ENCODE results near the gene CABLES2. TPM values are rescaled to one million over a fixed set of nuclear protein-coding genes. Genes with fewer than 3 reads are reported as not detected.

CABLES2 gene
- total and polyA plus RNA-seq, 10 of the 15 experiments (the other 5 are each of a cell fraction or from before 2014, with no cell fraction given): 2.2 to 14.9 (median 5.3) TPM

DNA sequence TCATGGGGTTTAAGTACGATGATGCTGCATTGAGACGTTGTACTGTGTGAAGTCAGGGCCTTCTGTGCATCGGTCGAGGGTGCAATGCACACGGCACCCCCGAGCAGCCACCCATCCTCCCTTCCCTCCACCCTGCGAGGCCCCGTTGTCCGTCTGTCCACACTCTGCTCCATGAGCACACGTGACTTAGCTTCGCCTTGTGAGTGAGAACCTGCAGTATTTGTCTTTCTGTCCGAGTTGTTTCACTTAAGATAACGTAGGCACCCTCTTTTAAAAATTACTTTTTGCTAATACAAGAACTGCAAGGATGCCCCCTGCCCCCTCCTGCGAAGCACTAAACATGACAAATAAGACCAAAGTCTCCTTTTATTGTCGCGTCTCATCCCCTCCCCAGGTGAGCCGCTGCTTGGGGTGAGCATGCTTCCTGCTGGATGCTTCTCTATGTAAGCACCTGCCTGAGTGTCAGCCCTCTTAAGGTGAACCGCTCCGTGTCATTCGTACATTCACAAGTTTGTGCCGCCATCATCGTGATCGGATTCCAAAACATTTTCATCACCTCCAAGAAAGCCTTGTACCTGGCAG is 23.9 kb upstream of the CABLES2 start:
- ChIA-PET CTCF (no interaction called here), POLR2A (no interaction called here), SMC1A (ENCODE audit: uncharacterized antibody, unreplicated experiment) (no interaction called here), RAD21 (ENCODE audit: unreplicated experiment) (no interaction called here)
- no peak overlapping the region for H3K4me3 ChIP-seq
- FAIRE-seq (no peak), ATAC-seq (no peak), DNase-seq (ENCODE audit: low read depth, low spot score) (no peak)
- no peak overlapping the region for H2AFZ ChIP-seq (ENCODE audit: control insufficient read depth, low read depth, low read length)
- intact Hi-C loops (cut with micrococcal nuclease; ENCODE audit: unreplicated experiment) (no loop called here), in situ Hi-C loops (cut with MboI) (no loop called here)
- H3K79me2 ChIP-seq (ENCODE audit: control insufficient read depth, insufficient read depth, low read length): no peaks in the 10 kb centered on the region
- no peaks in the 10 kb centered on the region for H3K9me3 ChIP-seq (replicated peaks; ENCODE audit: control insufficient read depth, insufficient read depth, low read length)
- H3K9ac ChIP-seq (ENCODE audit: control insufficient read depth, insufficient read depth, low read length): no peak overlapping the region
- H3K4me1 ChIP-seq (ENCODE audit: control insufficient read depth, insufficient read depth, low read length): no peaks in the 10 kb centered on the region
- no peak overlapping the region for H3K4me2 ChIP-seq (ENCODE audit: control insufficient read depth, insufficient read depth)
- no peaks in the 10 kb centered on the region for H4K20me1 ChIP-seq (ENCODE audit: control insufficient read depth, insufficient read depth)
- no TSS peak for BruUV-seq (replicated peaks)
- WGBS (ENCODE audit: insufficient coverage, insufficient replicate concordance, low lambda C conversion rate, missing lambda C conversion rate): 55% methylated on average over 23 of the region's 23 CpGs
- H3K36me3 ChIP-seq (ENCODE audit: control insufficient read depth in 2 of 2, insufficient read depth in 2 of 2, low read length in 1 of 2): no peaks in the 10 kb centered on the region
- no peak for TF ChIP-seq DPF2 (IDR thresholded peaks at IDR 0.05)
- no peak for TF ChIP-seq FOXM1 (IDR thresholded peaks at IDR 0.05; ENCODE audit: low read depth, low read length)
- TF ChIP-seq MXI1 (IDR thresholded peaks at IDR 0.05; ENCODE audit: low read depth, low read length): no peak
- no peak for TF ChIP-seq SUPT20H (IDR thresholded peaks at IDR 0.05; ENCODE audit: borderline replicate concordance, control insufficient read depth, low read depth, low read length)
- TF ChIP-seq ZNF207 (IDR thresholded peaks at IDR 0.05; ENCODE audit: borderline replicate concordance): no peak
- TF ChIP-seq NRF1 (conservative IDR thresholded peaks at IDR 0.05; ENCODE audit: low read depth, low read length): no peak
- no peak for TF ChIP-seq HCFC1 (IDR thresholded peaks at IDR 0.05; ENCODE audit: low read length)
- no peak for TF ChIP-seq PAX5 (IDR thresholded peaks at IDR 0.05; ENCODE audit: borderline replicate concordance, low read depth, low read length)
- TF ChIP-seq FOS (IDR thresholded peaks at IDR 0.05; ENCODE audit: borderline replicate concordance, extremely low read depth, insufficient read length): no peak
- no peak for TF ChIP-seq ZSCAN29 (IDR thresholded peaks at IDR 0.05)
- no peak for TF ChIP-seq MYC (IDR thresholded peaks at IDR 0.05; ENCODE audit: insufficient read depth, insufficient read length, insufficient replicate concordance, low read length, severe bottlenecking)
- no peak for TF ChIP-seq KLF5 (IDR thresholded peaks at IDR 0.05; ENCODE audit: partially characterized antibody)
- no peak for TF ChIP-seq POLR2A (IDR thresholded peaks at IDR 0.05; ENCODE audit: low read depth, low read length)
- TF ChIP-seq CREM (IDR thresholded peaks at IDR 0.05; ENCODE audit: low read depth): no peak
- TF ChIP-seq, protein P1, sequence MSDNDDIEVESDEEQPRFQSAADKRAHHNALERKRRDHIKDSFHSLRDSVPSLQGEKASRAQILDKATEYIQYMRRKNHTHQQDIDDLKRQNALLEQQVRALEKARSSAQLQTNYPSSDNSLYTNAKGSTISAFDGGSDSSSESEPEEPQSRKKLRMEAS (IDR thresholded peaks at IDR 0.05; ENCODE audit: low read depth, low read length): no peak
- no peak for TF ChIP-seq SMAD5 (IDR thresholded peaks at IDR 0.05; ENCODE audit: low read depth)
- TF ChIP-seq TAF1 (IDR thresholded peaks at IDR 0.05; ENCODE audit: borderline replicate concordance, low read depth, low read length): no peak
- no peak overlapping the region for H3K27ac ChIP-seq (ENCODE audit: control insufficient read depth, insufficient read depth)
- peaks cover 0 to 5% of the 10 kb centered on the region in 2 experiments; a peak in 2 of 4 replicates for H3K27me3 ChIP-seq (replicated peaks in 1 of 2; ENCODE audit: control insufficient read depth in 2 of 2, insufficient read depth in 2 of 2, low read length in 1 of 2)
